ENCODE data around the gene OLFML3.

The OLFML3 gene

GRCh38 chr1:113929750-113930498 is 49.4 kb upstream of the OLFML3 start (continued):
- TF ChIP-seq PBX3 (CRISPR knock-in tag; IDR thresholded peaks at IDR 0.05): peak; percentile 6; the same call in 1 of the 2 replicates
- no peak for TF ChIP-seq ZSCAN18 (tag by site-specific recombination; IDR thresholded peaks at IDR 0.05)
- TF ChIP-seq ZBTB49 (tag by site-specific recombination; IDR thresholded peaks at IDR 0.05; ENCODE audit: low read depth): no peak
- no peak for TF ChIP-seq EGR2 (tag by site-specific recombination; IDR thresholded peaks at IDR 0.05; ENCODE audit: low read depth)
- no peak for TF ChIP-seq PRDM10 (tag by site-specific recombination; IDR thresholded peaks at IDR 0.05)
- TF ChIP-seq ZNF600 (tag by site-specific recombination; IDR thresholded peaks at IDR 0.05): peak; percentile 31; the same call in 1 of the 2 replicates
- TF ChIP-seq ZNF660 (tag by site-specific recombination; IDR thresholded peaks at IDR 0.05): no peak
- TF ChIP-seq GFI1B (tag by site-specific recombination; IDR thresholded peaks at IDR 0.05): no peak
- peak; percentile 37; the same call in 1 of the 2 replicates for TF ChIP-seq GLIS1 (tag by site-specific recombination; IDR thresholded peaks at IDR 0.05)
- TF ChIP-seq ZNF621 (tag by site-specific recombination; IDR thresholded peaks at IDR 0.05): no peak
- TF ChIP-seq ZNF169 (tag by site-specific recombination; IDR thresholded peaks at IDR 0.05): no peak
- no peak for TF ChIP-seq TCF7L2 (IDR thresholded peaks at IDR 0.05; ENCODE audit: borderline replicate concordance, low read depth, low read length)
- TF ChIP-seq ZNF10 (tag by site-specific recombination; IDR thresholded peaks at IDR 0.05): no peak
- no peak for TF ChIP-seq ZNF146 (tag by site-specific recombination; IDR thresholded peaks at IDR 0.05)
- TF ChIP-seq FEZF1 (tag by site-specific recombination; IDR thresholded peaks at IDR 0.05): no peak
- TF ChIP-seq ZNF449 (tag by site-specific recombination; IDR thresholded peaks at IDR 0.05): peak; percentile 33; the same call in 1 of the 2 replicates
- peak; percentile 26 for TF ChIP-seq CTCF (tag by site-specific recombination; IDR thresholded peaks at IDR 0.05)
- TF ChIP-seq ZSCAN16 (tag by site-specific recombination; IDR thresholded peaks at IDR 0.05): no peak
- no peak for TF ChIP-seq ZNF629 (tag by site-specific recombination; IDR thresholded peaks at IDR 0.05)
- no peak for TF ChIP-seq ZXDB (tag by site-specific recombination; IDR thresholded peaks at IDR 0.05)
- no peak for TF ChIP-seq IKZF3 (tag by site-specific recombination; IDR thresholded peaks at IDR 0.05)
- no peak for TF ChIP-seq MEIS1 (CRISPR knock-in tag; IDR thresholded peaks at IDR 0.05; ENCODE audit: borderline replicate concordance)
- TF ChIP-seq ZSCAN30 (tag by site-specific recombination; IDR thresholded peaks at IDR 0.05): peak; percentile 19
- TF ChIP-seq TSHZ1 (tag by site-specific recombination; IDR thresholded peaks at IDR 0.05; ENCODE audit: borderline replicate concordance): no peak

Data from HEK293 (cell line).